Erythroblast (primary cell): ENCODE results near the gene HHLA2.
A peak's percentile ranks its signal among the peaks of the same experiment; 100 is the strongest.

Experiments used
- DNase-seq, 2 experiments: peaks; one replicate each; lab custom pipeline; 2025; lab: John Stamatoyannopoulos, UW
- GATA1 ChIP-seq: IDR thresholded peaks from 2 replicates; pipeline ENCODE4 v1.6.1; 2011; ENCODE audit warnings: low read depth, mild to moderate bottlenecking, control low read depth, low read length, moderate library complexity
- POLR2A ChIP-seq: IDR thresholded peaks from 2 replicates; pipeline ENCODE4 v1.6.1; 2011; ENCODE audit warnings: mild to moderate bottlenecking, low read length

HHLA2 gene

GRCh38 chr3:108315767-108316301, 19.5 kb downstream of the HHLA2 start:
- no peak for DNase-seq
- TF ChIP-seq POLR2A (no peak), GATA1 (no peak)

GRCh38 chr3:108319428-108320082, 23.2 kb downstream of the HHLA2 start:
- no peak for TF ChIP-seq POLR2A
- no peak for TF ChIP-seq GATA1

GRCh38 chr3:108320746-108321350, 24.5 kb downstream of the HHLA2 start:
- DNase-seq: no peak
- TF ChIP-seq POLR2A: no peak
- TF ChIP-seq GATA1: no peak

More at GRCh38 chr3:108319428-108320082, 23.2 kb downstream of the HHLA2 start:
- no peak for DNase-seq

- TF ChIP-seq GATA1 (no peak), POLR2A (no peak)
- peak; percentile 6 to 17 for DNase-seq
Observed at GRCh38 chr3:108322352-108322751, 26.0 kb downstream of the HHLA2 start.

GRCh38 chr3:108324177-108324576, 27.8 kb downstream of the HHLA2 start:
- DNase-seq: no peak
- no peak for TF ChIP-seq GATA1
- TF ChIP-seq POLR2A: no peak

- no peak for DNase-seq
- TF ChIP-seq GATA1 (no peak), POLR2A (no peak)
Observed at GRCh38 chr3:108327168-108327567, 30.8 kb downstream of the HHLA2 start.

GRCh38 chr3:108328821-108329486, 32.6 kb downstream of the HHLA2 start:
- TF ChIP-seq POLR2A (no peak), GATA1 (no peak)
- DNase-seq: no peak

GRCh38 chr3:108329508-108329907, 33.2 kb downstream of the HHLA2 start:
- no peak for DNase-seq
- TF ChIP-seq GATA1 (no peak), POLR2A (no peak)

GRCh38 chr3:108329947-108330346, 33.6 kb downstream of the HHLA2 start:
- DNase-seq: no peak
- TF ChIP-seq POLR2A (no peak), GATA1 (no peak)

- no peak for DNase-seq
- TF ChIP-seq GATA1 (no peak), POLR2A (no peak)
Observed at GRCh38 chr3:108331792-108332191, 35.4 kb downstream of the HHLA2 start.

- DNase-seq: no peak
Observed at GRCh38 chr3:108333961-108334360, 37.6 kb downstream of the HHLA2 start.

GRCh38 chr3:108334701-108335100, 38.4 kb downstream of the HHLA2 start:
- no peak for TF ChIP-seq POLR2A
- TF ChIP-seq GATA1: no peak

More at GRCh38 chr3:108333961-108334360, 37.6 kb downstream of the HHLA2 start:
- TF ChIP-seq GATA1 (no peak), POLR2A (no peak)

GRCh38 chr3:108338901-108339545, 42.7 kb downstream of the HHLA2 start:
- DNase-seq: no peak
- TF ChIP-seq POLR2A (no peak), GATA1 (no peak)

More at GRCh38 chr3:108334701-108335100, 38.4 kb downstream of the HHLA2 start:
- DNase-seq: no peak

- TF ChIP-seq POLR2A (no peak), GATA1 (no peak)
Observed at GRCh38 chr3:108341911-108342310, 45.6 kb downstream of the HHLA2 start.

More at GRCh38 chr3:108341911-108342310, 45.6 kb downstream of the HHLA2 start:
- DNase-seq: no peak
